GM21390 (cell line): Measurements from ENCODE around the gene ANGPTL4.
"Not testable (repeated sequence)": the region's sequence is repeated elsewhere in the genome, so short reads cannot be mapped to it uniquely, and the experiment has no call there.

Source experiments
- ATAC-seq: cut with Tn5 transposase; IDR thresholded peaks from one replicate; pipeline ENCODE4 v1.9.1; 2021; ENCODE audit not compliant: unreplicated experiment

The ANGPTL4 gene

DNA sequence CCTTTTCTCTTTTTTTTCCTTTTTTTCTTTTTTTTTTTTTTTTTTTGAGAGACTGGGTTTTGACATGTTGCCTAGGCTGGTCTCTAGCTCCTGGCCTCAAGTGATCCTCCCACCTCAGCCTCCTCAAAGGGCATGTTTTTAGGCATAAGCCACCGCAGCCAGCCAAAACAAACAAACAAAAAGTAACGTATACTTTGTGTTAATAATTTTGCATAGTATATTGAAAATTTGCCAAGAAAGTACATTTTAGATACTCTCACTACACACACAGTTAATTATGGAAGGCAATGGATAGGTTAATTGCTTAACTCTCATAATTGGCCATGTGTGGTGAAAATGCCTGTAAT lies 24.6 kb downstream of the ANGPTL4 start:
- no peak for ATAC-seq

DNA sequence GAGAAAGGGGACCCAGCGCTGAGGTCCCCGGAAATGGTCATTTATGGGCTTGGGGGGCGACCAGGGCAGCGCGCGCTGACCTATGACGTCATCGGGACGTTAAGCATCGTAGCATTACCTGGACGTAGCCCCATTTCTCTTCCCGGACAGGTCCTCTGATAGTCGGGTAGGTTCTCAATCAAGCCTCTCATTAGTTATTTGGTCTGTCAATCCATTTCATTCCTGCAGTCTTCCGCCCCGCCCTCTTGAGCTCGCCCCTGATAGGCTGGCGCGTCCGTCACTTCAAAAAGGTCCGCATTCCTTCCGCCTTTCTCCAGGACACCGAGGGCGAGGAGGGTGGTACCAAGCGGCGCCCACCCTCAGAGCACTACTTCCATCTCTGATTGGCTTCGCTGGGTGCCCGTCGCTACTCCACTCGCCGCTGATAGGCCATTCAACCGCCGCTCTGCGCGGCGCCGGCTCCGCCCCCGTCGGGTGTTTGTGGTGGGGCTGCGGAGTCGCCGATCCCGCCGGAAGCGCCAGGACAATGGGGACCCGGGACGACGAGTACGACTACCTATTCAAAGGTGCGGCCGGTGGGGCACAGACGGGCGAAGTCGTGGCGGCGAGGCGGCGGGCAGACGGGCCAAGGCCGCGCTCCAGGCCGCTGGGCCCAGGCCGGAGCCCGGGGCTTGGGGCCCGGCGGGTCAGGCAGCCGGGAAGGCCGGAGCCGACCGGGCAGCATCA lies 26.1 kb downstream of the ANGPTL4 start, which contains the start of gene RAB11B:
RAB11B (plus strand) TSS at position 470 of the 726 bp plus-strand sequence; CDS start at position 527, 57 bp downstream.
- ATAC-seq, result peak; percentile 90

DNA sequence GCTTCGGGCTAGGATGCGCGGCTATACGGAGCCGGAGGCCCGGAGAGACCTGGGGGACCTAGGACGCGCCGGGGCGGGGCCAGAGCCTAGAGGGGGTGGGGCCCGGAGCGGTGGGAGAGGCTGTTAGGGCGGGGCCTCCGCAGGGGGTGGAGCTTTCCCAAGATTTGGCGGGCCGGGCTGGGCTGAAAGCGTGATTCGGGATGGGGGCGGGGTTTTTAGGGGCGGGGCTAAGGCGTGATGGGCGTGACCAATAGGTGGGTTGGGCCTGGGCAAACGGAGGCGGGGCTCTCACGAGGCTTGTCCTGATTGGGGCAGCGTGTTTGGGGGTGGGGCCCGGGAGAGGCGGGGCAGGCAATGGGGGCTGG lies 26.6 kb downstream of the ANGPTL4 start:
- peak; percentile 34 for ATAC-seq

DNA sequence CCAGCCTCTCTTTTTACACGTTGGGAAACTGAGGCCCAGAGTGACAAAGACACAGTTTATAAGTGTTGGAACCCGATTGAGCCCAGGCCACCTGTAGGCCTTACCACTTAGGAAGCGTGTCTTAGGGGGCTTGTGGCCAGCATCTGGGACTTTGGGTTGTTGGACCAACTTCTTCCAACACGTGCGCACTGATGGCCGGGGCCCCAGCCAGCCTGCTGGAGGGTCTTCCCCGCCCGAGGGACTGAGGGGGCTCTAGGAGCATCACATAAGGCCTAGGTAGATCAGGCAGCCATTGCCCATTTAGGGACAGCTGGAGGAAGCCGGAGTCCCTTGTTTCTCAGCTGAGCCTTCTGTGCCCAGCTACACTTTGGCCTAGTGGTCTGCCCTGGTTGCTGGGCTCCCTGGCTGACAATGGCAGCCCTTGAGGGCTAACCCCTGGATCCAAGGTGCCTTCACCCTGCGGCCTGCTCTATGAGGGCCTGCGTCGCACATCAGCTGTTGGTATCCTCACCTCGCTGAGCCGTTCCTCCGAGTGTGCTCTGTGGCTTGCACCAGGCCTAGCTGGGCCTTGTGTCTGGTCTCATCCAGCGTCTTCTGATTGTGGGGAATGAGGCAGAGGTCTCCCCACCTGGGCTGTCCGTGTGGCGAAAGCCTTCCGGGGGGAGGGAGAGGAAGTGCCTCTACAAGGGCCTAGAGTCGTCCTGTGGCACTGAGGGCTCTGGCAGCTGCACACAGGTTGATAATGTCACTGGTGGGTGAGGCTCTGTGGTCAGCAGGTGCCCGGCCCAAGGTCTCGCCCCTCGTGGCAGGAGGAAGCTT lies 27.5 kb downstream of the ANGPTL4 start:
- ATAC-seq, result no peak

DNA sequence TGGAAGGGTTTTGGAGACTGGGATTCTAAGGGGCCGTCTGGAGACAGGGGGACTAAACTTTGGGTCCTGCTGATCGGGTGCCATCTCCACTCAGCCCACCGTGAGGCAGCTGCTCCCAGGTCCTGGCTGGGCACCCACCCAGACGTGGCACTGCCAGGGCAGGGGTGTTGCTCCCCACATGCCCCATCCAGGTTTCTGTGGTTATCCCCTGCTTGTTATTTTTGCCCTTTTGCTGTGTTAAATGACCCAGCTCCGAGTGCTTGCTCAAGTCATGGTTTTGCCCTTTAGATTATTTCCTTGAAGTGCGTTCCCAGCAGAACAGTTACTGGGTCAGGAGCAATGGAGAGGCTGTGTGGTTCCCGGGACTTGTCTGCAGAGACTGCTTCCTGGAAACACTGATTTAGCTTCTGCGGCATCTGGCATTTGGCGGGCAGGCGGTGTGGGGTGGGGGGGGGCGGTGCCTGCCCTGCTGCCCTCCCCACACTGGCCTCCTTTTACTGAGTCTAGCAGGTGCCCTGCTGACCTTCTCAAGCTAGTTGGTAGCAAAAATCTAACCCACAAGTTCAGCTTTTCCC lies 28.1 kb downstream of the ANGPTL4 start:
- ATAC-seq, result no peak

DNA sequence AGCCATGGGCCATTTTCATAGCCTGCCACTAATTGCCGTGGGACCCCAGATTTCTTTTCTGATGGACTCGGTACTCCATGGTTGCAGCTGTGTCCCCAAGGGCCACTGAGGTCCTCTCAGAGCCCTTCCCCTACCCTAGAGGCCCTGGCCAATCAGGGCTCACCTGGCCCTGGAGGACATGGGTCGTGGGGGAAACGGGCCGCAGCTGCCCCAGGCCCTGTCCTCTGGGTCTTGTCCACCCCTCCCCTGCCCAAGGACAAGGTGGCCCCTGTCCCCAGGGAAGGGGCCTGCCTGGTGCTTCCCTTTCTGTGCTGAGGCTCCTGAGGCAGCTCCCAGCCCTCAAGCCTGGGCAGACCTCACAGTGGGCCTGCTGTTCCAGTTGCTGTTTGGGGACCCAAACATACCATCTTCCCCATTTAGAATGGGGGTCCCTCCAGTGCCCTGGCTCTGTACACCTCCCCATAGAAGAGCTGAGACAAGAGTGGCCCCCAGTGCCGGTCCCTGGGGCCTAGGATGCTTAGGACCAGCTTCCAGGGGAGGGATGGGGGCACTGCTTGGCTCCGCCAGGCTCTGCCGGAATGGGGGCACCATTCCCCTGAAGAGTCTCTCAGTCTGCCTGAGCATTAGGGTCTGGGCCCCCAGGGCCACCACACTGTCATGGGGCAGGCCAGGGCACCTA lies 29.4 kb downstream of the ANGPTL4 start:
- no peak for ATAC-seq

DNA sequence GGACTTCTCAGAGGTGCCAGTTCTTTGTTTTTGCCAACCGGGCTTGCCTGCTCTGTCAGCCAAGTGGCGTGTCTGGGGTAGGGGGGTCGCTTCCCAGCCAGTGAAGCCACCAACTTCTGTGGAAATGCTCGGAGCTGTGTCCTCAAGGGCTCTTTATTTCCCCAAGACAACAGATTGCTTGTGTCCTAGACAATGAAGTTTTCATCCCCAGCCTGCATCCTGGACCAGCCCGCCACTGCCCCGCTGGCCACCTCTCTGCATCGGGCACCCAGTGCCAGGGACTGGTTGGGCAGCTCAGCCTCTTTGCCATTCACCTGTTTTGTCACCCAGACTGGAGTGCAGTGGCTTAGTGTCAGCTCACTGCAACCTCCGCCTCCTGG lies 29.9 kb downstream of the ANGPTL4 start:
- no peak for ATAC-seq

DNA sequence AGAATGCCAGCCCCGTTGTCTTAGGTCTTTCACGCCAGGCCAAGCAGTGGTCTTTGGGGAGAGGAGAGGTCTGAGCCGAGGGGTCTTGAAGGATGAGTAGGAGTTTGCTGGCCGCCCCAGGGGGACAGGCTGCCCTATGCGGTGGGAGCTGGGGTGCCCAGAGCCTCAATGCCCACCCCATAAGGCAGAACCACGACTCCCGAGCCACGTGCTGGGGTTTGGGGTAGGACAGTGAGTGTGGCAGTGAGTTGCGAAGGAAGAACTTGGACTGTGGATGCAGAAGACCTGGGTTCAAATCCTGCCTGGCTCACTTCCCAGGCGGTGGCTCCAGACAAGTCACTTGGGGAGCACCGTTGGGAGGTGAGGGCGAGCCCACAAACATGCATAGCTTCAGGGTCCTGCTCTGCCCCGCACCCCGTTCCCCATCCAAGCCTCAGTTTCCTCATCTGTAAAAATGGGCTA lies 31.7 kb downstream of the ANGPTL4 start:
- ATAC-seq, result no peak

DNA sequence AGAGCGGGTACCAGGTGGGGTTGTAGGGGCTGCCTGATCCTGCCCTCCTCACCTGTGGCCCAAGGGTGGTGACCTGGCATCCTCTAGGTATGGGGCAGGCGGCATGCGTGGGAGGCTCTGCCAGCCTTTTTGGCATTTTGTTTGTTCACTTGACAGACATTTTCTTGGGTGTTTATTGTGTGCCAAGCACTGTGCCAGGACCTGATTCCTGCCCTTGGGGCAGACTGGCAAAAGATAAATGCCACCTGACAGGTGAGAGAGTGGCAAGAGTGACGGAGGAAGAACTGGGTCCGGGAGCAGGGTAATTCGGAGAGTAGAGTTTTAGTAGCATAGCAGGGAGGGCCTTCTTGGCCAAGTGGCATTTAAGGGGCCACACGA lies 32.2 kb downstream of the ANGPTL4 start:
- ATAC-seq, result no peak

DNA sequence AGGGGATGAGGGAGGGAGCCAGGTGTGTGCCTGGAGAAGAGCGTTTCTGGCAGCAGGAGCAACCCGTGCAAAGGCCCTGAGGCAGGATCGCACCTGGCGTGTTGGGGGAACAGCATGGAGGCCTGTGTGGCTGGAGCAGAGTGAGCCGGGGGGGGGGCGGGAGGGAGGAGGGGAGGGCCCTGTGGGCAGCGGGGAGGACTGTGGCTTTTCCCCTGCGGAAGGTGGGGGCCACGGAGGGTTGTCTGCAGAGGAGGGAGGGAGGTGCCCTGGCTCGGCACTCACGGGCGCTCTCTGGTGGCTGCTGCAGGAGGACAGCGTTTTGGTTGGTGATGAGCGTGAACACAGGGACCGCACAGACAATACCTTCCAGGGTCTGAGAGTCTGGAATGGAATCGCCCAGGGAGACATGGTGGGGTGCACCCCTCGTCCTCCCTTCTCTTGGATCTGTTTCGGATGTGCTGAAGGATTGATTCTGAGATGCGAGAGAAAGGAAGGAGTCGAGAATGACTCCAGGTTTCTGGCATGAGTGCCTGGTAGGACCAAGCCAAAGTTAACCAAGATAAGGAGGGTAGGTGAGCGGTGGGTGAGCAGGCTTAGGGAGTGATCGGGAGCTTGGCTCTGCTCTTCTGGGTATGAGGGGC lies 32.7 kb downstream of the ANGPTL4 start:
- ATAC-seq, result no peak

DNA sequence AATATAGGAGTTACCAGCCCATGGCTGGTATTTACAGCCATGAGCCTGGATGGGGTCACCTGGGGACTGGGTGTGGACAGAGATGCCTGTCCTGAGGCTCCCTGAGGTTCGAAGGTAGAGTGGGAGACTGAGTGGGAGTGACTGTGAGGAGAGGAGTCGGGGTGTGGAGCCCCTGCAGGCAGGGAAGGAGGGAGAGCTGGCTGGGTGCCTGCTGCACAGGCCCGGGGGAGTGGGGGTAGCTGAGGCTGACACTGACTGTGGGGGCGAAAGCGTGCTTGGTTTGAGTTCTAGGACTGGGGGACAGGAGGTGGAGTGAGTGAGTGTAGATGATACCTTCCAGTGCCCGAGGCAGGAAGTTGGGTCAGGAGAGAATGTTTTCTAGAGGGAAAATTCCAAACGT lies 33.3 kb downstream of the ANGPTL4 start:
- no peak for ATAC-seq

DNA sequence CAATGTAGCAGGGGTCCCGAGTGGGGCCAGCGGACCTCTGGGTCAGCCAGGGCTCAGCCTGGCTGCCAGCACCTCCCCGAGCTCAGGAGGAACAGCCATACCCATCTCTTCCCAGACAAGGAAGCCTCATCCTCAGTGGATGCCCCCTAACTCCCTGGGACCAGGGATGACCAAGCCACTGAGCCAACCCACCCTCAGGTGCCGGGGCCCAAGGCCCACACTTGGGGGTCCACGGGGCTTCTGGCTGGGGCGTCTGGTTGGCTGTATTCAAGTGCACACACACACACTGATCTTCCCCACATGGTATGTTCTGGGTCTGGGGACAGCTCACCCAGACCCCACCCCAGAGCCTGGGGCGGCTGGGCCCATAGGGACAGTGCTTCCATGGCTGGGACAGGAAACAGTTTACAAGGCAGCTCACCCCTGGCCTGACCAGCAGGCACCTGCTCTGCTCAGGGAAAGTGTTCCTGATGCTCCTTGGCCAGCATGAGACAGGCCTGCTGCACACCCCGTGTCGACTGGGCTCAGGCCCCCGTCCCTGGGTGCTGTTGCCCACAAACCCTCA lies 33.9 kb downstream of the ANGPTL4 start:
- ATAC-seq, result no peak

DNA sequence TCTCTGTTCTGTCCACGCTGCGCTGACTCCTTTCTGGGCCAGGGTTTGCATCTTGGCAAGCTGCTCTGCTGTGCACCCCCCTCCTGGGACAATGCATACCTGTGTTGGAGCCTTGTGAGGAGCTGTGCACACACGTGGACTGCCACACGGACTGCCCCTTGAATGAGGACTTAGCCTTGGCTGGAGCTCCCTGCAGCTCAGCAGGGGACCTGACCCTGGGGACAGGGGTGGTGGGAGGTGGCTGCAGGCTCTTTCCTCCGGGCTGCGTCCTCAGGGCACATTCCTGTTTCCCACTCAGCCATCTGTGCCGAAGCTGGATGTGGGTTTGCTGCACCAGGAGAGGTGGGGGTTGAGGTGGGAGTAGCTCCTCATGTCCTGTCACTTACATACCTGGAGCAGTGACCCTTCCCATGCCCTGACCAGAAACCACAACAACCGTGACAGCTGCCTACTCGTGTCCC lies 34.4 kb downstream of the ANGPTL4 start:
- ATAC-seq, result no peak

DNA sequence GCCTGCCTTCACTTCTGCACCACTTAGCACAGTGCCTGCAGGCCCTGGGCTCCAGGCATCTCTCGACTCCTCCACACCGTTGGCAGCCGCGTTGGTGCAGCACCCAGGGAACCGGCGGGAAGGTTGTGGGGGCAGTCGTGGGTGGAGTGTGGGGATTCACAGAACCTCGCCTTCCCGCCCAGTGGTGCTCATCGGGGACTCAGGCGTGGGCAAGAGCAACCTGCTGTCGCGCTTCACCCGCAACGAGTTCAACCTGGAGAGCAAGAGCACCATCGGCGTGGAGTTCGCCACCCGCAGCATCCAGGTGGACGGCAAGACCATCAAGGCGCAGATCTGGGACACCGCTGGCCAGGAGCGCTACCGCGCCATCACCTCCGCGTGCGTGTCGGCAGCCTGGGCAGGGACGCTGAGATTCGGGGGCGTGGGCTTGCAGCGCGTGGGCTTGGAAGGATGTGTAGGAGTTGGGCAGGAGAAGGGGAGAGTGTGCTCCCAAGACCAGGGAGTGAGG lies 35.8 kb downstream of the ANGPTL4 start:
- no peak for ATAC-seq

DNA sequence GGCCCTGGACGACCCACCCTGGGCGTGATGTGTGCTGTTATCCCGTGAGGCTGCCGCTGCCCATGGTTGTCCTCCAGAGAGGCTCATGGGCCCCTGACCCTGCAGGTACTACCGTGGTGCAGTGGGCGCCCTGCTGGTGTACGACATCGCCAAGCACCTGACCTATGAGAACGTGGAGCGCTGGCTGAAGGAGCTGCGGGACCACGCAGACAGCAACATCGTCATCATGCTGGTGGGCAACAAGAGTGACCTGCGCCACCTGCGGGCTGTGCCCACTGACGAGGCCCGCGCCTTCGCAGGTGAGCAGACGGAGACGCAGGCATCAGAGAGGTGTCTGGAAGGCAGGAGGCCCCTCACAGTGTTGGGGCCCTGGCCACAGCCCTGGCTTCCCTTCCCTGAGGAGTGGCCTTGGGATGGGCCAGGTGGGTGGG lies 38.0 kb downstream of the ANGPTL4 start:
- ATAC-seq, result no peak

DNA sequence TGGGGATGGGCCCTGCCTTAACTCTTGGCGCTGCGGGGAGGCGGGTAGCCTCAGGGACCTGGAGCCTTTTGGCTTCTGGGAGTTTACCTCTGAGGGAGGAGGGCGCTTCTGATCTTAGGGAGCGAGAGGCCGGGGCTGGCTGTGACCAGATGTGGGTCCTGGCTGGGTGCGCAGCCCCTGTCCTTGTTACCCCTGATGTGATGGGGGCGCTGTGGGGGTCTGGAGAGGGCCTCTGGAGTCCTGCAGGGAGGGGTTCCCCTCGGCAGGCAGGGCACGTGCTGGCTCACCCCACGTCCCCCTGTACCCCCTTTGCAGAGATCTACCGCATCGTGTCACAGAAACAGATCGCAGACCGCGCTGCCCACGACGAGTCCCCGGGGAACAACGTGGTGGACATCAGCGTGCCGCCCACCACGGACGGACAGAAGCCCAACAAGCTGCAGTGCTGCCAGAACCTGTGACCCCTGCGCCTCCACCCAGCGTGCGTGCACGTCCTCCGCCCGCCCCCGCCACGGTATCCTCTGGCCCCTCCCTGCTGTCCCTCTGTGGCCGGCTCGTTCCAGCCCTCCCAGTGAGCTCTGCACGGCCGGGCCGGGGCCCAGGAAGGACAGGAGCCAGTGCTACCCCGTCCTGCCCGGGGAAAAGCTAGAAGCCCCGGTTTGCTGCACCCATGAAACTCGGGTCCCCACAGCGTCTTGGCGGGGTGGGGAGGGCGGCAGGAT lies 39.3 kb downstream of the ANGPTL4 start:
- ATAC-seq, result no peak

DNA sequence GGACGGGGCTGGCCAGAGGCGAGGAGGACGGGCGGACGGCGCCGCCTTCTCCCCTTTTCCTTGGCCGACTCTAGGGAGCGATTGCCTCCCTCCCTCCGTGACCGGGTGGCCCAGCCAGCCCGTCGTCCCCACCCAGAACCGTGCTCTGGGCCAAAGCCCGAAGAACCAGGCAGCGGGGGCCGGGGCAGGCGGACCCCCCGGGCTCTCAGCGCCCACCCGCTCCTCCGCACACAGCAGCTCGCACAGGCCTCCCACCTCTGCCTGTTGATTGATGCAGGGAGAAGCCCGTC lies 39.8 kb downstream of the ANGPTL4 start:
- no peak for ATAC-seq

DNA sequence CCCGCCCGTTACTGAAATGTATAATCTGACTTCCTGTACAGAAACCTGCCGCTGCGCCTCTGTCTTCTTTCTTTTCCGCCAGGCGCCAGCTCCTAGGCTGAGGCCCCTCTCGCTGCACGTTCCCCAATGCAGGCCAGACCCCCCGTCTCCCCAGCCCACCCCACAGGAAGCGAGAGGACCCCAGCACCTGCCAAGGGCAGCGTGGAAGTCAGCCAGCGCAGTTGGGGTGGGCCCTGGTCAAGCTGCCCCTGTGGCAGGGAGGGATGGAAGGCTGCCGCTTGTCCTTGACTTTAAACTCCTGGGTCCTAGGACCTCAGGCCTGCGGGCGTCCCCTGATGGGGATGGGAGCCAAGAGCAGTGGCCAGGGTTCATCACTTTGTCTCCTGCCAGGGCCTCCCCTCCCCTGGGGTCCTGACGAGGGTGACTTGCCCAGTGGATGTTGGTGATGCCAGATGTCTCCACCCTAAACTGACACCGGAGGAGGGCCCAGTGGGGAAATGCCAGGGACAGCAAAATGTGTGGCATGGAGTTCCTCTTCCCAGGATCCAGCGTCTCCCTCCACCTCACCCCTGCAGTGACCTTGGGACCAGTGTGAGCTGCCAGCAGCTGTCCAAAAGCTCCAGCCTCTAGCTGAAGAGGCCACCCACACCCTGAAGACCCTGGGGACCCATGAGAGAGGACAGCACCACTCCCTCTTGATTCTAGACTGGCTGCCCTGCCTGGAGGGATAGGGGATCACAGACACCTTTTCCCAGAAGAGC lies 40.6 kb downstream of the ANGPTL4 start:
- ATAC-seq, result no peak

DNA sequence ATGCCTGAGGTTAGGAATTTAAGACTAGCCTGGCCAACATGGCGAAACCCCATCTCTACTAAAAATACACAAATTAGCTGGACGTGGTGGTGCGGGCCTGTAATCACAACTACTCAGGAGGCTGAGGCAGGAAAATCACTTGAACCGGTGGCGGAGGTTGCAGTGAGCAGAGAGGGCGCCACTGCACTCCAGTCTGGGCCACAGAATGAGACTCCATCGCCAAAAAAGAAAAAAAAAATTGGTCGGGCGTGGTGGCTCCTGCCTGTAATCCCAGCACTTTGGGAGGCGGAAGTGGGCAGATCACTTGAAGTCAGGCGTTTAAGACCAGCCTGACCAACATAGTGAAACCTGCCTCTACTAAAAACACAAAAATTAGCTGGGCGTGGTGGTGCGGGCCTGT lies 46.8 kb downstream of the ANGPTL4 start:
- ATAC-seq, result not testable (repeated sequence)
